NK-92 treated with Interleukin-12 subunit alpha and Interleukin-12 subunit beta, amount 100 ng/mL, for 24 hours (cell line): ENCODE measurements around the gene OR5B2.
"Not testable (repeated sequence)": the region's sequence is repeated elsewhere in the genome, so short reads cannot be mapped to it uniquely, and the experiment has no call there.

Source experiments
- DNase-seq: peaks from one replicate; lab custom pipeline; 2025; lab: John Stamatoyannopoulos, UW

The OR5B2 gene

DNA sequence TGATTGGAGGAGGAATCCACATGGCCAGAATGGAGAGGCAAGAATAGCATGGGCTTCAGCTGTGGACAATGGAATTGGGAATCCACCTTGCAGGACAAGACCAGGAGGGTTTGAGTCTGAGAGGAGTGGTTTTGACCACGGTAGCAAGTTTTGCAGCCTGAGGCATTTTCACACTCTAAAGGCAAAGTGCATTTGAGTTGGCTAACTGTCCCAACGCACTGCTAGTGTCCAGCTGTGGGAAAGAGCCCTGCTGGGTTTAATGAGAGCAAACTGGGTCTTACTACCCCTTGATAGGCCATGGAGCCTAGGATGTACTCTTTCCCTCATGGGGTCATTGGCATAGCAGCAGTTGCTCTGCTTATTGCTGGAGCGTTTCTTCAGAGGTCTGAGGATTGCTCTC, at the start of gene OR5B2:
Gene OR5B2, minus strand, starts transcription at position 101 of the 400 bp plus-strand sequence. CDS start 4,860 bp downstream, outside the sequence.
- DNase-seq, result no peak

DNA sequence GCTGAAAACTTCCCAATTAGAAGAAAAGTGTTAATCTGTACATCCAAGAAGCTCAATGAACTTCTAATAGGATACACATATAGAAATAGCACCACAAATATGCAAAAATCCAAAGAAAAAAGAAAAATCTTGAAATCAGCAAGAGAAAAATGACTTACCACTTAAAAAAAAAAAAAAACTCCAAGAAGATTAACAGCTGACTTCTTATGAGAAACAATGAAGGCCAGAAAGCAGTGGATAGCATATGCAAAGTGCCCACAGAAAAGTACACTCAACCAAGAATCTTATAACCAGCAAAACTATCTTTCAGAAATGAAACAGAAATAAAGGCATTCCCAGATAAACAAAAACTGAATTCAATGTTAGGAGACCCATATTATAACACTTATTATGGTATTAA, 44.0 kb upstream of the OR5B2 start:
- DNase-seq, result no peak

DNA sequence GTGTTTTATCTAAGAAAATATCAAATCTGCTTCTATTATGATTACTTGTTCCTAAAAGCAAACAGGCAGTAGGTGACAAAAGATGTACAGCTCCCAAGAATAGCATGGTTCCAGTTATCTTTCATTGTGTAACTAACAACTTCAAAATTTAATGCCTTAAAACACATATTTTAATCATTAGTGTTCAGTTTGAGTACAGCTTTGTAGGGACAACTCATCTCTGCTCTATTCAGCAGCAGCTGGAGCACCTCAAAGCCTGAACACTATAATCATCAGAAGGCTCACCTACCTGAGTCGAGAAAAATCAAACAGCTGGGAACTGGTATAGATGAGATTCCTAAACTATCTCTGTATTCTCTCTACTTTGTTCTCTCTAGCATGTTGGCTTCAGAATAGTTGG, 38.4 kb upstream of the OR5B2 start:
- no peak for DNase-seq

DNA sequence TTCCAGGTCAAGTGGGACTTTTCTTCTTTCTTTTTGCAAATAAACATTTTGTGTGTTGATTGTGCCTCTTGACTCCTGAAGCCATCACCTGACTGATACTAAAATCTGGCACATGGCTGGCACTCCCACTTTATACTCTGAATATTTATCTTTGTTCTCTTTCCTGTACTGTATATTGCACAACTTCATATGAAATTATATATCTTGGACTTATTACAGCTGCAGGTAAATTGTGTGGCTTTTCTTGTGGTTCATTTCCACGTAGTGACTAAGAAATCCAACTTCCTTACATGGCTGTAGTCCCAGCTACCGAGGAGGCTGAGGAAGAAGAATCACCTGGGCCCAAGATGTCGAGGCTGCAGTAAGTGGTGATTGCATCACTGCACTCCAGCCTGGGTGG, 37.8 kb upstream of the OR5B2 start:
- no peak for DNase-seq

DNA sequence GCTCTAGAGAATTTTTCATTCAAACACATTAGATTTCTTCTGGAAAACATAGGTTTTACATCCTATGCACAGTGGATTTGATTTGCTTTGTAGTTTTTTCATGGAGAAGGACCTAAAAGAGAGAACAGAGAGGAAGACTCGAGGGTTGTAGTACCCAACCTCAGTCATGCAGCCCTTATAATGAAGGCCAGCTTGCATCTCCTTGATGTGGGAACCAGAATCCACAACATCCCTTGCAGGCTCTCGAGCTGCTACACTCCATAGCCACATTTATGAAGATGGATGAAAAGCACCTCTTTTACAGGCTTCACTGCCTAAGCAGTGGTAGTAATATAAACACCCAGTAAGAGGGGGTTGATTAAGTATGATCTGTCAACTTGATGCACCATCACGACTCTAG, 23.7 kb upstream of the OR5B2 start:
- DNase-seq, result no peak

DNA sequence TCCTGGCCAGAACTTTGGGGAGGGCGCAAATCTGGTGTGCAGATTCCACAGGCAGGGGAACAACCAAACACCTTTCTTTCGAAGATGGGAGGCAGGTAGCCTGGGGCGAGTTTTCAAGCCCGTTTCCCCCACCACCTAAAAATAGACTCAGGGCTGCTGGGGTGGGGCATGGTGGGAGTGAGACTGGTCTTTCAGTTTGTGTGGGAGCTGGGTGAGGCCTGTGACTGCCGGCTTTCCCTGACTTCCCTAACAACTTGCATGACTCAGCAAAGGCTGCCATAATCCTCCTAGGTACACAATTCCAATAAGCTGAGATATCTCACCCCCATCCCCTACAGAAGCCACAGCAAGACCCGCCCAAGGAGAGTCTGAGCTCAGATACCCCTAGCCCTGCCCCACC, 18.4 kb upstream of the OR5B2 start:
- no peak for DNase-seq

DNA sequence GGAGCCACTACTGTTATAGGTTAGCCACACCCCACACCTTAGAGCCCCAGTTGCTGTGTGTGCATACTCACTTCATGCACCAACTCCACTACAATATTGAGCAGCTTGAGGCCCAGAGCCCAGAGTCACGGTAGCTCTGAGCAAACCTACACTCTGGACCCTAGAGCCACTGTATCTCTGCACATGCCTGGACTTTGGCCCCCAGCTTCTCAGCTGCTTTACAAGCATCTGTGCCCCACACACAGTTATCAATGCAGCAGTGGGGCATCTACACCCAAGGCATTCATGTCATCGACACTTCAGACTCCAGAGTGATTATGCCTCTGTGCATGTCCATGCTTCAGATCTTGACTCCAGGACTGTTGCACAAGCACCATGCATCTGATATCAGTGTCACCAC, 16.4 kb upstream of the OR5B2 start:
- no peak for DNase-seq

DNA sequence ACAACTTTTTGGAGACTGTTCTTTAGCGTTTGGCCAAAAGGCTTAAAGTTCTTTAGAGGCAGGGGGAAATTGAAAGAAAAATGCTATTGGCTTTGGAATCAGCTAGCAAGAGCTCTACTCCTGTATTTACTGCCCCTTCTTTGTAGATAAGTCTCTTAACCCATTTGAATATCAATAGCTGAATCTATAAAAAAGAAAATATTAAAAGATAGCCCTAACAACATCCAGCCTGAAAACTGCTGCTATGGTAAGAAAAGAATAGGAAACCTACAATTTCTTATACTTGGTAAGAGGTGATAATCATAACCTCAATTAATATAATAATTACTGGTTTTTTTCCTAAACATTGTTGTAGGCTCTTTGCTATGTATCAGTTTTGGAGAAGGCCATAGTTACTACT, 14.2 kb upstream of the OR5B2 start, which contains the start of gene OR5B12:
Gene OR5B12, minus strand, starts transcription at position 101 of the 400 bp plus-strand sequence. CDS start 2,085 bp downstream, outside the sequence.
- no peak for DNase-seq

DNA sequence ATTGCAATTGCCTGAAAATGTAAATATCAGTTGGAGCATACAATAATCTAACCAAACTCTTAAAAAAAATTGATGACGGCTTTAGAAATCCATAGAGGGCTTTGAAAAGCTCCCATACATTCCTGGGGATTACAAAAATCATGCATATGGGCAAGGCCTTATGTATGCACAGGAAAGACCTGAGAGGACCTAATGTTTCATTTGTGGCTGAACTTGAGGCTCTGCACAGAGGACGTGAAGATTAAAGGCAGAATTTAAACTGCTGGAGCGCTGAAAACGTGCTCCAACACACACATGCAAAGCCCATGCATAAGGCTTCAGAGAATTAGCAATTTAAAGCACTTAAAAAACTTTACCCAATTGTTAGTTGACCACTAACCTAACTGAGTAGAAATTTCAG, 10.6 kb upstream of the OR5B2 start:
- no peak for DNase-seq

DNA sequence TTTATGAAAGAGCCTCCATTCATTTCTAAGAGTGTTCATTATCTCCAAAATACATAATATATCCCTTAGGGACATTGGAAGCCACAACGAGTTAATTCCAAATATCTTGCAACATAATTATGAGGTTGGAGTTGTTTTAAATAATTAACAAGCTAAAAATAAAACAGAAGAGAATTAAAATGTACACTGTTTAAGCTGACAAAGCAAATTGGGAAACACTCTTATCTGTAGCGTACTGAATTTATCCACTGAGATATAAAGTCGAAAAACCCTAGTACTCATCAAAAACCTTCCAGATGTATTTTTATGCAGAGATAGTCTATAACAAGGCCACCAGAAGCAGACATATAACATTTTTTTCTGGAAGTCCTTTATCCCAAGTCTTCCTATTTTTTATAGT, 6.3 kb upstream of the OR5B2 start:
- DNase-seq, result no peak

DNA sequence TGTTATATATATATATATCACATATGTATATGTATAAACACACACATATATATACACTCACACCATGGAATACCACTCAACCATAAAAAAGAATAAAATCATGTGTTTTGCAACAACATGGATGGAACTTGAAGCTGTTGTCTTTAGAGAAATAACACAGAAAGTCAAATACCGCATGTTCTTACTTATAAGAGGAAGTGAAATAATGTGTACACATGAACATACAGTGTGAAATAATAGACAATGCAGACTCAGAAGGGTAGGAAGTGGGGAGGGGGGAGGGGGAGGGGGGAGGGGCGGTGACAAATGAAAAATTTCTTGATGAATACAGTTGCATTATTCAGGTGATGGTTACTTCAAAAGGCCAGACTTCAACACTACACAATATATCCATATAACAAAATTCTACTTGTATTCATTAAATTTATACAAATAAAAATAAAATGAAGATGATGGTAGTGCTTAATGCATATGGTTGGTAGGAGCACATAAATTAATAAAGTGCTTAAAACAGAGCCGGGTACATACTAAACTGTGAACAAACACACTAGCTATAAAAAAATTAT, 5.8 kb upstream of the OR5B2 start:
- no peak for DNase-seq

DNA sequence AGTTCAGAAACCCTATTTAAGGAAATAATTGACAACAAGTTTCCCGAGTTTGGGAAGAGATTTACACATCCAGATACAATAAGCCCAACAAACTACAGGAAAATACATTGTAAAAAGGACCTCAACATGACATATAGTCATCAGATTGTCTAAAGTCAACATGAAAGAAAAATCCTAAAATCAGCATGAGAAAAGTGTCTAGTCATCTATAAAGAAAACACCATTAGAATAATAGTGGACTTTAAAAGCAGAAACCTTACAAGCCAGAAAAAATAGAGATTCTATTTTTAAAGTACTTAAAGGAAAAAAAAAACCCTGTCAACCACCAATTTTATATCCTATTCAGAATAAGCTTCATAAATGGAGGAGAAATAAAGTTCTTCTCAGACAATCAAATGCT, 1.4 kb upstream of the OR5B2 start:
- no peak for DNase-seq

DNA sequence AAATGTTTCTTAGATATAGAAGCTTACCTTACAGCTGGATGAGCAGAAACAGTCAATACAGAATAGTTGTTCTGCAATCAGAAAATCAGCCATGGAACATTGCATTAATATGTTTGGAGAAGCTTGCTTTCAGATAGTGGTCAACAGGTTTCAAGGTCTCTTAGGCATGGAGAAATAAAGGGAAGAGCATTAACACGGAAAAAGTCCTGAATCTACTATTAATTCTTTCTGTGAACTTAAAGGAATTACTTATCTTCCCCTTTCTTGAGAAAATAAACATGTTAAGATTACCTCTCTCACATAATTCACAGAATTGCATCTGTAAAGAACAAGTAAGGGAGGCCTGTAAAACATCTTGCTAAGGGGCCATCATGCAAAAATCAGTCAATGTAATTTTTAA, 21.1 kb downstream of the OR5B2 start, which contains the start of gene OR5B3:
Gene OR5B3, minus strand, starts transcription at position 101 of the 400 bp plus-strand sequence. CDS start 3,465 bp downstream, outside the sequence.
- DNase-seq, result no peak

DNA sequence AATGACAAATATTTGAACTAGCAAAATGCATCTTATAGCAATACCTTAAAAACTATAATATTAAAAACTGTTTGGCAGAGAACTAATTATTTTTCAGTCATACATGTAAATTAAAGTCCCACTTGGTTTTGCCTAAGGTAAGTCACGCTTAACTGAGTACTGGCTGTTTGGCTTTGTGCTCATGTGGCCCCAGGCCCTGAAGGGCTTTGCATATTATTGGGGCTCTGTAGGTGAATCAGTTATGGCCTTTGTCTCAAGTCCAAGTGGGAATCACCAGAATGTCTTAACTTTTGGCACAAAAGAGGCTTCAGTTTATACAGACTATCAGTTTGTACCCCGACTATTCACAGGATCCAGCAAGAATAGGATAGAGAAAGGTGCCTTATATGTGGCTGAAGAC, 28.3 kb downstream of the OR5B2 start:
- DNase-seq, result not testable (repeated sequence)

DNA sequence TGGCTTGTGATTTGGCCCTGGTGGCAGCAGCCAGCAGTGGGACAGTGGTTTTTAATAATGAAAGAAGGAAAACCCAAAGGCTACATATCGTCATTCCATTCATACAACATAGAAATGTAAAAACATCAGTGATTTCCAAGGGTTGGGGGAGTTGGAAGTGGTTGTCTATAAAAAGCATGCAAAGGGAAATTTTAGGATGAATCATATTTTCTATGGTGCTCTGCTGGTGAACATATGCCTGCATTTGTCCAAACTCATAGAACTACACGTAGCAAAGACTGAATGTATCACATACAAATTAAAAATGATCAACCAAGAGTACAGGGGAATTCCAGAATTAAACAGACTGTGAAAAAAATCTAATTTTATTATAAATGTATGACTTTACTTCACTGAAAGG, 32.3 kb downstream of the OR5B2 start:
- DNase-seq, result no peak

DNA sequence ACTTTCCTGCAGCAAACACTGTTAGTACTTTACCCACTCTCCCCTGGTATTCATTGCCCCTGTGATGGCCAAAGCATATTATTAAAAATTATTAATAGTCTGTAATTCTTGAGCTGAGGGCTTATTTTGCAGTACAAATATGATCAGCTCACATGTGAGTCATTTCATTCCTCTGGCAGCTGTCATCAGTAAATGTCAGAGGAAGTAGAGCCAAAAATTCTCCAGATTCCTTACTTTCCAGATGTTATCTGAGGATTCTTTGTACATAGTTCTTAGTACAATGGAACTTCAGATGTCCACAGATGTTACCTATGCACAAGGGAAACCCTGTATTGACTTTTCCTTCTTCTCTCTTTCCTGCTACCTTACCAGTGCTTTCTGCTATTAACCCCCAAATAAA, 33.7 kb downstream of the OR5B2 start:
- no peak for DNase-seq

DNA sequence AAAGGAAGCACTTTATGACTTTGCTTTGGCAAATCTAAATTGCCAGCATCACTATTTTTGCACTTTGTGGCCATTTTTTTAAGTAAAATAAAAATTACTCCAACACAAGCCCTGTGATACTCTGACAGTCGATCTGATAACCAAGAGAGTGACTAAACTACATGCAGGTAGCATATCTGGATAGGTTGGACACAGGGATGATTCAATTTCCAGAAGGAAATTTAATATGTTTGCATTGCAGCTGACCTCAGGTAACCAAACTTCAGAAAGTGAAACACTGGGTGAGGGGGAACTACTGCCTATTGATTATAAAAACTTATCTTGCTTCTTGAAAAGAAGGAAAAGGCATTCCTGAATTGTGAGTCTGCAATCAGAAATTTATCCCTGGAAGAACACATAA, 35.2 kb downstream of the OR5B2 start:
- DNase-seq, result no peak

DNA sequence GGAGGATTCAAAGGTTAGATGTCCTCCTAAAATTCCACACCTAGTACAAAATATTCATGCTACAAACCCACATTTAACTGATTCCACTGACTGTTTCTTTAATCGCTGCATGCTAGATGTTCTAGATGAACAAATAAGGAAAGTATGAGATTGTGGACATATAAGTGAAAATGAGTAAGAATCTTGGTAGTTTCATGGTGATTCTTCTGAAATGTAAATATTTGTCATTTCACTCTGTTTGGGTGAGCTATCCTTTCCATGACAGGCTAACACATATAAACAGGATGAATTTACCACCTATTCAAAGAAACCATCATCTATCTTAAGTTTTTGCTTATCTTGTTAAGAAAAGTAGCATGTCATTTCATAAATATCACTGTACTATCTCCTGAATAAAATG, 36.0 kb downstream of the OR5B2 start:
- no peak for DNase-seq

DNA sequence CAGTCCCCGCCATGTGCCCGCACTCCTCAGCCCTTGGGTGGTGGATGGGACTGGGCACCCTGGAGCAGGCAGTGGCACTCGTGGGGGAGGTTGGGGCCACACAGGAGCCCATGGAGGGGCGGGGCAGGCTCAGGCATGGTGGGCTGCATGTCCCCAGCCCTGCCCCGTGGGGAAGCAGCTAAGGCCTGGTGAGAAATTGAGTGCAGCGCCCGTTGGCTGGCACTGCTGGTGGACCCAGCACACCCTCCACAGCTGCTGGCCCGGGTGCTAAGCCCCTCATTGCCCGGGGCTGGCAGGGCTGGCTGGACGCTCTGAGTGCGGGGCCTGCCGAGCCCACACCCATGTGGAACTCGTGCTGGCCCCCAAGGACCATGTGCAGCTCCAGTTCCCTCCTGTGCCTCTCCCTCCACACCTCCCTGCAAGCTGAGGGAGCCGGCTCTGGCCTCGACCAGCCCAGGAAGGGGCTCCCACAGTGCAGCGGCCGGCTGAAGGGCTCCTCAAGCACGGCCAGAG, 37.3 kb downstream of the OR5B2 start:
- DNase-seq, result no peak
